Right lobe of liver (tissue), 6 donors: ENCODE measurements around the gene ARFGAP1. TPM values are rescaled to one million over a fixed set of nuclear protein-coding genes. Genes with fewer than 3 reads are reported as not detected.
A peak's percentile ranks its signal among the peaks of the same experiment; 100 is the strongest.

Experiments
- ATAC-seq, 4 donors: fragments of 200-7000 bp; cut with Tn5 transposase; one replicate each; pipeline ENCODE4 v1.9.1; 2020; ENCODE audit warnings: mild to moderate bottlenecking in 4 of 4, moderate library complexity in 4 of 4
- DNase-seq, 3 donors: peaks; one replicate each; pipeline ENCODE4 v3.0.0-alpha.2; 2020
- H3K27ac ChIP-seq, 3 donors: fragments of 200-600 bp; one replicate each; pipeline ENCODE4 v1.8.0; 2022
- H3K27me3 ChIP-seq, 2 donors: fragments of 200-600 bp; one replicate each; pipeline ENCODE4 v1.8.0; 2022
- H3K36me3 ChIP-seq, 4 donors: fragments of 200-600 bp; sonication (generic) in 1 of 4; one replicate each; pipeline versions ENCODE4 v1.5.1 to v1.8.0; 2017 to 2022; ENCODE audit warnings: control low read depth in 1 of 4
- H3K4me1 ChIP-seq, 4 donors: fragments of 200-600 bp; sonication (generic) in 1 of 4; one replicate each; pipeline versions ENCODE4 v1.5.1 to v1.8.0; 2017 to 2022; ENCODE audit warnings: control low read depth in 1 of 4
- H3K4me3 ChIP-seq, 3 donors: fragments of 200-600 bp; one replicate each; pipeline ENCODE4 v1.8.0; 2022
- H3K9me3 ChIP-seq, 4 donors: fragments of 200-600 bp; sonication (generic) in 1 of 4; one replicate each; pipeline versions ENCODE4 v1.5.1 to v1.8.0; 2017 to 2022; ENCODE audit warnings: control low read depth in 1 of 4
- CTCF ChIP-seq, 4 donors: fragments of 200-600 bp in 3 of 4; fragments of 450-650 bp in 1 of 4; IDR thresholded peaks; one replicate each; pipeline versions ENCODE4 v1.5.1 to v1.8.0; 2016 to 2022; ENCODE audit warnings: antibody characterized with exemption in 4 of 4, mild to moderate bottlenecking in 2 of 4
- POLR2A ChIP-seq: fragments of 450-650 bp; IDR thresholded peaks from one replicate; pipeline ENCODE4 v1.6.1; 2017; ENCODE audit warnings: antibody characterized with exemption, mild to moderate bottlenecking
- WGBS: methylation state at CpG from one replicate; pipeline ENCODE4 v1.1.6; 2018; ENCODE audit warnings: low coverage, low lambda C conversion rate; ENCODE audit not compliant: insufficient coverage; ENCODE audit errors: missing lambda C conversion rate; 5-methylcytosine and 5-hydroxymethylcytosine counted together
- intact Hi-C, 2 donors: fragments of 100-400 bp; cut with DNase I; formaldehyde crosslinking; loops; one replicate each; pipeline versions ENCODE4 v1.11.2 to v1.14.1; 2022
- total RNA-seq, 6 experiments: library from RNA; depleted of rRNA in 2 of 6; stranded (reverse); fragments of >200 nt in 2 of 6; fragmentation: NEBNext Ultra II Directional in 3 of 6; extraction: Animal tissue kit (Norgen Biotek cat#: 25700) in 3 of 6; gene quantifications; one replicate each; pipeline versions ENCODE4 v1.1.0 to v1.2.4, GENCODE V29; 2016 to 2023
- donor health status: DM: no; HTN: yes; CAD: no.
- donor health status: DM: no; HTN: no; CAD: no.
- donor health status: DM: no; HTN: no; CAD: no.
- donor health status: DM: no; HTN: yes; CAD: no.
- donor health status: DM: no; HTN: yes; CAD: no.

Gene ARFGAP1
- total RNA-seq, 6 experiments from 2014 or later: 17.4 to 42.8 (median 29.5) TPM

DNA sequence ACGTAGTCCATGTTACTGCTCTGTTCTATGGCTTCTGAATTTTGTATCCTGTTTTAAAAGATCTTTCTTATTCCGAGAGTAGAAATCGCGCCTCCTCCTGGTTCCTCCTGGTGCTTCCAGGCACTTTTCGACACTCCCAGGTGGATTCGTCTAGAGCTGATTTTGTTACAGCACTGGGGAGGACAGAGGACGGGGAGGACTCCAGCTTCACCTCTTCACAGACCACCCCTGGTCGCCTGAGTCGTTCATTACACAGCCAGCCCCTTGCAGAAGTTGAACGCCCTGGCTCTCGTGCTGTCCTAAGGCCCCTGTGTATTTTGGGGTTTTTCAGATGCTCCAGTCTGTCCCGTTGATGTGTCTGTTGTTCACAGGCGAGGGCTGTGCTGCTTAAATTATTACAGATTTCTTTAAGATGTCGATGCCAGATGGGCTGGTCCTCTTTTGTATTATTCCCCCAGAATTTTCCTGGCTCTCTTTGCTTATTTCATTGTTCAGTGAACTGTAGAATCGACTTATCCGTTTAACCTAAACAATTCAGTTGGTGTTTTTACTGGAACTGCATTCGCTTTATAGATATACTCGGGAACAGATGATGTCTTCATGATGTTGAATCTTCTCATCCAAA is 50.9 kb downstream of the ARFGAP1 start:
- DNase-seq: peak in 1 of 3 donors; percentile 18
- Histone ChIP-seq H3K9me3 (no peaks in the 10 kb centered on the region), H3K4me3 (no peak overlapping the region), H3K27me3 (no peaks in the 10 kb centered on the region), H3K36me3 (no peaks in the 10 kb centered on the region), H3K4me1 (no peaks in the 10 kb centered on the region), H3K27ac (no peak overlapping the region)
- TF ChIP-seq POLR2A (no peak), CTCF (IDR thresholded peaks at IDR 0.05) (no peak)
- 65% methylated on average over 17 of the region's 18 CpGs for WGBS
- intact Hi-C loops: no loop called here
- no peak for ATAC-seq

GRCh38 chr20:63325021-63325471 is 52.4 kb downstream of the ARFGAP1 start:
- no peak overlapping the region for H3K27ac ChIP-seq
- H3K4me3 ChIP-seq: no peak overlapping the region
- H3K27me3 ChIP-seq: no peaks in the 10 kb centered on the region
- no peak for ATAC-seq
- TF ChIP-seq CTCF (IDR thresholded peaks at IDR 0.05) (no peak), POLR2A (no peak)
- no peaks in the 10 kb centered on the region for H3K4me1 ChIP-seq
- H3K36me3 ChIP-seq: no peaks in the 10 kb centered on the region
- peak in 1 of 3 donors; percentile 45 for DNase-seq
- WGBS: 0% methylated on average over 2 of the region's 10 CpGs
- intact Hi-C loops: no loop called here
- no peaks in the 10 kb centered on the region for H3K9me3 ChIP-seq

DNA sequence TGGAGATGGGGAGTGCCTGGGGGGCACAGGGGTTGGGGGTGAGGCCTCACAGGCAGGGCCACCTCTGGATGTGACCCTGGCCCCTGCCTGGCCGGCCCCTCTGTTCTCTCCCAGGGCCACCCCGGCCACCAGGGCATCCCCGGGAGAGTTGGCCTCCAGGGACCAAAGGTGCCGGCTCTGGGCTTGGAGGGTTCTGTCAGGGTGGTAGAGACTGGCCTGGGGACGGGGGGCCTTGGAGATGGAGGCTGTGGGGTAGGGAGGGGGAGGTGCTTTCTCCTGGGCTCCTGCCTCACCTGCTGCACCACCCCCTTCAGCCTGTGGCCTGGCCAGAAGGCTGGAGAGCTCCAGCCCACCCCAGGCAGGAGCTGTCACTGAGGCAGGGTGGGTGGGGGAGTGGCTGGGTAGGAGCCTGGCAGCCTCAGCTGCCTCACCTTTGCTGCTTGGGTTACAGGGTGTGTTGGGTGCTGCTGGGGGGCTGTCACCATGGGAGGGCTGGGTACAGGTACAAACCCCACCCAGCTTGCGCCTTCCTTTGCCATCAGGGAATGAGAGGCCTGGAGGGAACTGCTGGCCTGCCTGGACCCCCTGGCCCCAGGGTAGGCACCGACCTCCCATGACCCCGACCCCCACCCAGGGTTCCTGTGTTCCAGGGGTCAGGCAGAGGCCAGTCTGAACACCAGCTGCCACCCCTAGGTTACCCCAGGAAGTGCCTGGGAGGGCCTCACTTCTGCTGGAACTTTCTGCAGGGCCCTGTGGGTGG is 53.1 kb downstream of the ARFGAP1 start:
- Histone ChIP-seq H3K4me1 (no peaks in the 10 kb centered on the region), H3K4me3 (no peak overlapping the region), H3K27me3 (no peaks in the 10 kb centered on the region), H3K9me3 (no peaks in the 10 kb centered on the region), H3K27ac (no peak overlapping the region), H3K36me3 (no peaks in the 10 kb centered on the region)
- TF ChIP-seq POLR2A (no peak), CTCF (IDR thresholded peaks at IDR 0.05) (no peak)
- DNase-seq: peak in 1 of 3 donors; percentile 44
- intact Hi-C loops: no loop called here
- 20% methylated on average over 1 of the region's 8 CpGs for WGBS
- no peak for ATAC-seq

DNA sequence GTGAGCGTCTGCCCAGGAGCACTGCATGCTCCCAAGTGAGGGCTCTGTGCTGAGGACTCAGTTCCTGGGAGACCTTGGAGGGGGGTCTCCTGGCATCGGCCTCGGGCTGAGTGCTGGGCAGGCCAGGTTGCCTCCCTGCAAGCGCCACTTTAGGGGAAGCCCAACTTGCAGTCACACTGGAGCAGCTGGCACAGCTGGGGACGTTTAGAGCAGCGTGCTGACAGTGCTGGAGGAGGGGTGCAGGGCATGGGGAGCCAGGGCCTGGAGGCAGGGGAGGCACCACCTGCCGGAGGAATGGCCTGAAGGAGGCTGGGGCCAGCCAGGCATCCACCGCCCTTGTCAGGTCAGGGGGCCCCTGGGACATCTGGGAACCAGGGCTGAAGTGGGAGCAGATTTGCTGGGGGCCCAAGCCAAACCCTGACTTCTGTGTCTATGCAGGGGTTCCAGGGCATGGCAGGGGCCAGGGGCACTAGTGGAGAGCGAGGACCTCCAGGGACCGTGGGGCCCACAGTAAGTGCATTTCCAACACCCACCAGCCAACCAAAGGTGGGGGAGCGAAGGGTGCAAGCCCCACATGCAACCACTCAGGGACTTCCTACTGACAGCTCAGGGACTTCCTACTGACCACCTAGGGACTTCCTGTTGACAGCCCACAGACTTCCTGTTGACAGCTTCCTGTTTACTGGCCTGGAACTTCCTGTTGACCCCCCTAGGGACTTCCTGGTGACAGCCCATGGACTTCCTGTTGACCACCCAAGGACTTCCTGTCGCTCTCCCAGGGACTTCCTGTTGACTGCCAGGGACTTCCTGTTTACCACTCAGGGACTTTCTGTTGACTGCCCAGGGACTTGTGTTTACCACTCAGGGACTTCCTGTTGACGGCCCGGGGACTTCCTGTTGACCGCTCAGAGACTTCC is 54.0 kb downstream of the ARFGAP1 start:
- peak in 1 of 3 donors; percentile 22 for DNase-seq
- no peak overlapping the region for H3K27ac ChIP-seq
- H3K4me1 ChIP-seq: no peaks in the 10 kb centered on the region
- no peaks in the 10 kb centered on the region for H3K9me3 ChIP-seq
- H3K4me3 ChIP-seq: no peak overlapping the region
- no peaks in the 10 kb centered on the region for H3K27me3 ChIP-seq
- intact Hi-C loops: no loop called here
- H3K36me3 ChIP-seq: no peaks in the 10 kb centered on the region
- TF ChIP-seq POLR2A: no peak
- TF ChIP-seq CTCF (IDR thresholded peaks at IDR 0.05): no peak
- WGBS: 60% methylated on average over 1 of the region's 15 CpGs
- ATAC-seq: no peak
